ENCODE data around the gene SOX6. TPM values are rescaled to one million over a fixed set of nuclear protein-coding genes. Genes with fewer than 3 reads are reported as not detected.

The SOX6 gene
- total RNA-seq, 4 donors from 2014 or later = 17.9 to 27.9 (median 23.3) TPM

DNA sequence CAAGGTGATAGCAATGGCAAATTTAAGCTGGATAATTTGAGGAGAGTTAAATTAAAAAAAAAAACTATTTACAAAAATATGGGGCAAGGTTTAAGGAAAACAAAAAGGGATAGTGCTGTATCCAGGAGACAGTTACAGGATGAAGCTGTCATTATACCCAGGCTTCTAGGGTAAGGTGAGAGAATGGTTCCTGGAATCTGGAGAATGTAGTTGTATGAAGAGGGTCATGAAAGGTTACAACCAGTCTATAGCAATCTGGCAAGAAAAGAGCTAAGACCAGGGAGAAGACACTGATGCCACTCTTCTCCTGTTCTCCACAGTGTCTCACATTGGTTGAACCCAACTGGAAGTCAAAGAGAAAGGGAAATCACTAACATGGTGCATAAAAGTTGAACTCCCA is 144.9 kb downstream of the SOX6 start:
- H3K27ac ChIP-seq = no peak overlapping the region
- no peaks in the 10 kb centered on the region for H3K9me3 ChIP-seq
- H3K27me3 ChIP-seq = no peaks in the 10 kb centered on the region
- TF ChIP-seq, protein P1, sequence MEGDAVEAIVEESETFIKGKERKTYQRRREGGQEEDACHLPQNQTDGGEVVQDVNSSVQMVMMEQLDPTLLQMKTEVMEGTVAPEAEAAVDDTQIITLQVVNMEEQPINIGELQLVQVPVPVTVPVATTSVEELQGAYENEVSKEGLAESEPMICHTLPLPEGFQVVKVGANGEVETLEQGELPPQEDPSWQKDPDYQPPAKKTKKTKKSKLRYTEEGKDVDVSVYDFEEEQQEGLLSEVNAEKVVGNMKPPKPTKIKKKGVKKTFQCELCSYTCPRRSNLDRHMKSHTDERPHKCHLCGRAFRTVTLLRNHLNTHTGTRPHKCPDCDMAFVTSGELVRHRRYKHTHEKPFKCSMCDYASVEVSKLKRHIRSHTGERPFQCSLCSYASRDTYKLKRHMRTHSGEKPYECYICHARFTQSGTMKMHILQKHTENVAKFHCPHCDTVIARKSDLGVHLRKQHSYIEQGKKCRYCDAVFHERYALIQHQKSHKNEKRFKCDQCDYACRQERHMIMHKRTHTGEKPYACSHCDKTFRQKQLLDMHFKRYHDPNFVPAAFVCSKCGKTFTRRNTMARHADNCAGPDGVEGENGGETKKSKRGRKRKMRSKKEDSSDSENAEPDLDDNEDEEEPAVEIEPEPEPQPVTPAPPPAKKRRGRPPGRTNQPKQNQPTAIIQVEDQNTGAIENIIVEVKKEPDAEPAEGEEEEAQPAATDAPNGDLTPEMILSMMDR (IDR thresholded peaks at IDR 0.05) = no peak
- no peak for TF ChIP-seq POLR2A (IDR thresholded peaks at IDR 0.05)
- H3K4me1 ChIP-seq = no peaks in the 10 kb centered on the region
- intact Hi-C loops (cut with DNase I) = no loop called here
- no peak for DNase-seq
- no peak overlapping the region for H3K4me3 ChIP-seq (replicated peaks in 1 of 3)
- no peaks in the 10 kb centered on the region for H3K36me3 ChIP-seq

DNA sequence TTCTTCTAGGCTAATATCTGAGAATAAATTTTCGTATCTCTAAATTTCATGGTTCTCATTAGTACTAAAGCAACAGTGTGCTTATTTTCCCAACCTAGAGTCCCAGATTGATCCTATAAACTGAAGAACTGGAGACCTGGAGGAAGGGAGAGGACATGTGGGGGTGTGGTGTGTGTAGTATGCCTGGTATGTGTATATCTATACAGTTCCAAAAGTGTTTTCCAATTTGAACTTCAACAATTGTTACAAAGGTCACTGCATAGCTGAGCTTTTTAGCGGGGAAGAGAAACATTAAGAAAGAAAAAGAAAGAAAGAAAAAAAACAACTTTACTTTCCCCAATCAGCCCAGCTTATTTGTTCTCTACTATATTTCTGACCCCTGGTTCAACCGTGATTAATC is 152.1 kb downstream of the SOX6 start:
- Histone ChIP-seq H3K27me3 (no peaks in the 10 kb centered on the region), H3K36me3 (no peaks in the 10 kb centered on the region), H3K4me3 (replicated peaks in 1 of 3) (no peak overlapping the region), H3K27ac (no peak overlapping the region), H3K9me3 (no peaks in the 10 kb centered on the region), H3K4me1 (no peaks in the 10 kb centered on the region)
- 82 to 87% methylated on average over 3 of the region's 3 CpGs for WGBS, 2 donors
- TF ChIP-seq POLR2A (IDR thresholded peaks at IDR 0.05) = no peak
- TF ChIP-seq, protein P1 (IDR thresholded peaks at IDR 0.05) = no peak
- intact Hi-C loops (cut with DNase I) = no loop called here
- no peak for DNase-seq

DNA sequence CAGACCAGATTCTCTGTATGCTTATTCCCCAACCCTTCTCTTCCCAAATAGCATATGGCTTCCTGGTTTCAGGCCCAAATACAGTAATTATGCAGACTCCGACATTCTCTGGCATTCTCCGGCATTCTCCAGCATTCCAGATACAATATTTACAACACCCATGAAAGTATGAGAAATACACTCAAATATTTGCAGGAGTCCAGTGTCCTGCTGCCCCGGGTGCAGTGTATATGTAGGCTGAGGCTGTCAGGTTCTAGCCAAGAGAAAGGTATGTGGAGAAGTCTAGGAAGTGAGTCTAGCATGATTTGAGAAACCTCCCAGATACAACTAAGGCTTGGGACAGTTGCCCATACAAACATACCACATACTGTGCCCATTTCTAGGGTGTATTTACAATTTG is 160.7 kb downstream of the SOX6 start:
- DNase-seq = no peak
- Histone ChIP-seq H3K9me3 (no peaks in the 10 kb centered on the region), H3K27me3 (no peaks in the 10 kb centered on the region), H3K4me3 (replicated peaks in 1 of 3) (no peak overlapping the region), H3K27ac (no peak overlapping the region), H3K4me1 (no peaks in the 10 kb centered on the region), H3K36me3 (no peaks in the 10 kb centered on the region)
- 79 to 82% methylated on average over 3 of the region's 3 CpGs for WGBS, 2 donors
- TF ChIP-seq, protein P1 (IDR thresholded peaks at IDR 0.05) = no peak
- TF ChIP-seq POLR2A (IDR thresholded peaks at IDR 0.05) = no peak
- intact Hi-C loops (cut with DNase I) = no loop called here

DNA sequence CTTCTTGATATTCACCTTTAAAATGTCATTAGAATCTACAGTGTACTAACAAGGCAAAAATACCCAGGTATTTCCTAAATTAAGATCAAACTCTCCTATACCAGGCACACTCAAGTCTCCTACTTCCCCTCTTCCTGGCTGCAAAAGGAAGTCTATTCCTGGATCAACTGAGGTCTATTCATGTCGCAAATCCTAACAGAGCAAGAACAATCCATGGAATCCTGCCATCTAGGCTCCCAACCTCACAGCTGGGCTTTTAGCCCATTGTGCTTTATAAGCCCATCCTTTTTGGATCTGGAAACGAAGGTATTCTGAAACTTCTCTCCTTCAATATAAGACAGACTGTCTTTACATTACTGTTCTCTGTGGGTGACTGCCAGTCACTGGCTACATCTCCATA is 161.8 kb downstream of the SOX6 start:
- no peak overlapping the region for H3K27ac ChIP-seq
- TF ChIP-seq, protein P1 (IDR thresholded peaks at IDR 0.05) = no peak
- TF ChIP-seq POLR2A (IDR thresholded peaks at IDR 0.05) = no peak
- no peaks in the 10 kb centered on the region for H3K27me3 ChIP-seq
- WGBS, 2 donors = 67 to 79% methylated on average over 2 of the region's 2 CpGs
- intact Hi-C loops (cut with DNase I) = no loop called here
- H3K9me3 ChIP-seq = no peaks in the 10 kb centered on the region
- no peak overlapping the region for H3K4me3 ChIP-seq (replicated peaks in 1 of 3)
- no peaks in the 10 kb centered on the region for H3K36me3 ChIP-seq
- DNase-seq = no peak
- no peaks in the 10 kb centered on the region for H3K4me1 ChIP-seq

DNA sequence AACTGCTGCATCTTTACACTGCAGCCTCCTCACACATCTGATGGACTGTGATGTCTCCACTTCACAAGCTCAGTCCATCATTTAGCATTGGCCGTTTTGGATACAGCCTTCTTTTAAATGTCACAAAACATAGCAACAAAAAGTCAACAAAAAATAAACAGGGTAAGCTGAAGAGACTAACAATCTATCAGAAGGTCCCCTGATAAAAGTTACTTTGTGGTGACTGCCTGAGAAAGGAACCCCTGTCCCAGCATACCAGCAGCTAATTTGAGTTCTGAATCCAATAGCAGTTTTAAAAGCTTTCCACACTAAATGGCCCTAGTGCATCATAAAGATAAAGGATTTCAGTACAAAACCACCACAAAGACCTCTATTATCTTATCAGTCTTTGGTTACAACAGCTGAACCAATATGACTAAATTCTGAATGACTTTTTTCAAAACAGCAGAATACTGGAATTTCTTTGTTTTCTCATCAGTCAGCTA is 162.4 kb downstream of the SOX6 start:
- Histone ChIP-seq H3K36me3 (no peaks in the 10 kb centered on the region), H3K9me3 (no peaks in the 10 kb centered on the region), H3K27ac (no peak overlapping the region), H3K4me1 (no peaks in the 10 kb centered on the region), H3K4me3 (replicated peaks in 1 of 3) (no peak overlapping the region), H3K27me3 (no peaks in the 10 kb centered on the region)
- intact Hi-C loops (cut with DNase I) = no loop called here
- DNase-seq = no peak
- 69 to 76% methylated on average over 1 of the region's 1 CpG for WGBS, 2 donors
- no peak for TF ChIP-seq POLR2A (IDR thresholded peaks at IDR 0.05)
- TF ChIP-seq, protein P1 (IDR thresholded peaks at IDR 0.05) = no peak
